GM18870 (cell line): ENCODE measurements around the gene NXPH4.
A peak's percentile ranks its signal among the peaks of the same experiment; 100 is the strongest.

Source experiments
- ATAC-seq: cut with Tn5 transposase; IDR thresholded peaks from one replicate; pipeline ENCODE4 v1.9.1; 2021; ENCODE audit warnings: moderate library complexity; ENCODE audit not compliant: unreplicated experiment

Gene NXPH4

GRCh38 chr12:57229634-57230380, 13.2 kb downstream of the NXPH4 start, which contains the start of gene SHMT2:
SHMT2 (plus strand) TSS chr12:57229711; CDS start chr12:57229779, 68 bp downstream.
- peak; percentile 75 for ATAC-seq

DNA sequence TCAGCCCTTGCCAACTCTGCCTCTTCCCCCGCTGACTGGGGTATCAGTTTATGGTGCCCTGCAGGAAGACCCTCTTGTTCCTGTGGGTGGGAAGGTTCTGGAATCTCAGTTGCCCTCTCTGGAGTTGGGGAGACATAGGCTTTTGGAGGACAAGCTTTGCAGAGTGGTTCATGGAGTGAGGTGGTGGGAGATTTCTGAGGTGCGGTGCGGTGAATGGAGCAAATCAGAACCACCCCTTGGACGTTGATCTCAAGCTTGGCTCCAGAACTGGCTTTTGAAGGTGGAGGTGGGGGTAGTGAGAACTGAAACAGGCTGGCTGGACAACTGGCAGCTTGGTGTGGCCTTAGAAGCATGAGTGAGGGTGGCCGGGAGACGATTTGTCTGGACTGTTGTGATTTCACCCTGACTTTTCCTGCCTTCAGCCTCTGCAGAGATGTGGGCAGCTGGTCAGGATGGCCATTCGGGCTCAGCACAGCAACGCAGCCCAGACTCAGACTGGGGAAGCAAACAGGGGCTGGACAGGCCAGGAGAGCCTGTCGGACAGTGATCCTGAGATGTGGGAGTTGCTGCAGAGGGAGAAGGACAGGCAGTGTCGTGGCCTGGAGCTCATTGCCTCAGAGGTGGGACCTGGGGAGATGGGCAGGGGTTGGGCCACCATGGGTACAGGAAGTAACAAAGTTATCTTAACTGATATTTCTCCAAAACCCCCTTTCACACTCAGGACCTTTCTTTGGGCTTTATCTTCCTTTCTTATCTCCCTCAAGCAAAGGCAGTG, 14.0 kb downstream of the NXPH4 start:
- ATAC-seq = no peak

- no peak for ATAC-seq
Measured at GRCh38 chr12:57231276-57232021, 14.9 kb downstream of the NXPH4 start.

DNA sequence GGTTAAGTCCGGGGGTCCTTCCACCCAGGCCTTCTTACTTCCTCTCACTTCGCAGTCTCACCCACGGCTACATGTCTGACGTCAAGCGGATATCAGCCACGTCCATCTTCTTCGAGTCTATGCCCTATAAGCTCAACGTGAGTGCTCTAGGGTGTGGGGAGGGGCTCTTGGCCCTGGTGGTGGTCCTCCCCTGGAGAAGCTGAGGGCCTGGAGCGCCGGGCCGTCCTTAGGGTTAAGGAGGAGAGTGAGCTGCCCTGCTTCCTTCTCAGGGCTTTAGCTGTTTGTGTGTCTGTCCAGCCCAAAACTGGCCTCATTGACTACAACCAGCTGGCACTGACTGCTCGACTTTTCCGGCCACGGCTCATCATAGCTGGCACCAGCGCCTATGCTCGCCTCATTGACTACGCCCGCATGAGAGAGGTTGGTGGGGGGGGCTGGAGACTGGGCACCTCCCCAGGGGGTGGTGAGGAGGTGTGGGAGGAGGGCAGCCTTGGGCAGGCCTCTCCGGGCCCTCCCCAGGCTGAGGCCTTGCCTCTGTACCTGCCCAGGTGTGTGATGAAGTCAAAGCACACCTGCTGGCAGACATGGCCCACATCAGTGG, 15.7 kb downstream of the NXPH4 start:
- no peak for ATAC-seq

DNA sequence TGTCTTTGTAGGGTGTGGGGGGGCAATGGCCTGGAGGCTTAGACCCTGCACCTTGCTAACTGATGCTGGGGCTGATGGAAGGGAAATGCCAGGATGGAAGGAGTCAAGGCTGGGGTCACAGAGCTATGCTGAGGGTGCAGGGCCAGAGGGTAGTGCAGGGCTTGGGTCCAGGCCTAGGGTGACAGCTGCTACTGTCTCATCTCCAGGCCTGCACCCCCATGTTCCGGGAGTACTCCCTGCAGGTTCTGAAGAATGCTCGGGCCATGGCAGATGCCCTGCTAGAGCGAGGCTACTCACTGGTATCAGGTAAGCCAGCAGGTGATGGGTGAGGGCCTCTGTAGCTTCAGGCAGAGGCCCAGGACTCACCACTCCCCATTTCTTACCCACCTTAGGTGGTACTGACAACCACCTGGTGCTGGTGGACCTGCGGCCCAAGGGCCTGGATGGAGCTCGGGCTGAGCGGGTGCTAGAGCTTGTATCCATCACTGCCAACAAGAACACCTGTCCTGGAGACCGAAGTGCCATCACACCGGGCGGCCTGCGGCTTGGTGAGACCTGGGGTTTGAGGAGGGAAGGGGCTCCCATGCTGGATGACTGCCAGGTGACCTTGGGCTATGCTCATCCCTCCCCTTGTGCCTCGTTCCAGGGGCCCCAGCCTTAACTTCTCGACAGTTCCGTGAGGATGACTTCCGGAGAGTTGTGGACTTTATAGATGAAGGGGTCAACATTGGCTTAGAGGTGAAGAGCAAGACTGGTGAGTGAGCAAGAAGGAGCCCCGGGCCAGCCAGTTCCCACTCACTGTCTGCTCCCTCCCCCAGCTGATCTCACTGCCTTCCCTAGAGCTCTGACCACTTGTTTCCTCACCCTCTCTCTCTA, 17.0 kb downstream of the NXPH4 start:
- no peak for ATAC-seq

DNA sequence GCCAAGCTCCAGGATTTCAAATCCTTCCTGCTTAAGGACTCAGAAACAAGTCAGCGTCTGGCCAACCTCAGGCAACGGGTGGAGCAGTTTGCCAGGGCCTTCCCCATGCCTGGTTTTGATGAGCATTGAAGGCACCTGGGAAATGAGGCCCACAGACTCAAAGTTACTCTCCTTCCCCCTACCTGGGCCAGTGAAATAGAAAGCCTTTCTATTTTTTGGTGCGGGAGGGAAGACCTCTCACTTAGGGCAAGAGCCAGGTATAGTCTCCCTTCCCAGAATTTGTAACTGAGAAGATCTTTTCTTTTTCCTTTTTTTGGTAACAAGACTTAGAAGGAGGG, 17.6 kb downstream of the NXPH4 start:
- no peak for ATAC-seq

DNA sequence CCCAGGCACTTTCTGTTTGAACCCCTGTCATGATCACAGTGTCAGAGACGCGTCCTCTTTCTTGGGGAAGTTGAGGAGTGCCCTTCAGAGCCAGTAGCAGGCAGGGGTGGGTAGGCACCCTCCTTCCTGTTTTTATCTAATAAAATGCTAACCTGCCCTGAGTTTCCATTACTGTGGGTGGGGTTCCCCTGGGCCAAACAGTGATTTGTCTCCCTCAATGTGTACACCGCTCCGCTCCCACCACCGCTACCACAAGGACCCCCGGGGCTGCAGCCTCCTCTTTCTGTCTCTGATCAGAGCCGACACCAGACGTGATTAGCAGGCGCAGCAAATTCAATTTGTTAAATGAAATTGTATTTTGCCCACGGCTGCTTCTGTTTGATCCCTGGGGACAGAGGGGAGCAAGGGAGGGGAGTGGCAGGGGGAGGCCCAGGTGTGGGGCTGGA, 18.0 kb downstream of the NXPH4 start:
- no peak for ATAC-seq

DNA sequence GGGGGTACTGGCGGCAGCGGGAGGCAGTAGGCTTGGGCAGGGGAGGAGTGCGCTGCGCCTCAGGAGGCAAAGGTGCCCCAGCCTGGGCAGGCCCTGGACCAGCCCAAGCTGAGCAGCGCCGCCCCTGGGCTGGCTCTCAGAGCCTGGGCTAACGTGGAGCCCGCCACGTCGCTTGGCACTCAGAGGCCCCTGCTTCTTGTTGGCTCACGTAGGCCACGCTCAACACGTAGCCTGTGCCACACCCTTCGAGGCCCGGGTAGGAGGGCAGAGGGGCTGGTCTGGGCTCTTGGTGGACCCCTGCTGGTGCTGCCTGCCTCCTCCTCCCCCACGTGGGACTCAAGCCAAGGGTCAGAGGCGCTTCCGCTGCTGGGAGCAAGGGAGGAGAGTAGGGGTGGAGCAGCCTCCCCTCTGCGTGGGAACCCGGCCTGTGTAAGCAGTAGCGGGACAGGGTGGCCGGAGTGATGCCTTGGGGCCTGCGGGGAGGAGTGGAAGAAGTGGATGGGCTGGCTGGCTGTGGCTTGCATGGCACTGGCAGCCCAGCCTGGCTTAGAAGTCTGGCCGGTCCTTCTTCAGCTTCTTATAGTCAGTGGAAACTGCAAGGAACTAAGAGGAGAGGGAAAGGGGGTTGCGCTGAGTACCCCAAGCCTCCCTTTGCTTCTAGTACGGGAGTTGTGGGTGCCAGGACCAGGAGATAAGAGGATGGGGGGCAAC, 18.6 kb downstream of the NXPH4 start:
- no peak for ATAC-seq

DNA sequence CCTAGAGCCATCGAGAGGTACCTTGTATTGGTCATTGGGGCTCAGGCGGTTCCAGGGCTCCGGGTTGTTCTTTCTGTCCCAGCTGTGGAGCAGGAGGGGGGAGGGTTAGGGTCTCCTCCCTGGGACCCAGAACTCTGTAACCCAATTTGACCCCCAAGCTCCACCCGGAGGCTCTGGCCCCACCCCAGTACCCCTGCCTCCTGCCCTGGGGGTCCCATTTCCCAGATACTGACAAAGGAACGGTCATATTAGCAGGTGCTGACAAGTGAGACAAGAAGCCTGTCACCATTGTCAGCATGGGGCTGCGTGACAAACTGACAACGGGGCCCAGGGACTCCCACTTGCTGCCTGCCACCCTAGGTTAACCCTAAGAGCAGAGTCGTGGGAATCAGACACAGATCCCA, 19.1 kb downstream of the NXPH4 start:
- ATAC-seq = no peak

GRCh38 chr12:57236201-57236924, 19.8 kb downstream of the NXPH4 start:
- ATAC-seq = no peak

DNA sequence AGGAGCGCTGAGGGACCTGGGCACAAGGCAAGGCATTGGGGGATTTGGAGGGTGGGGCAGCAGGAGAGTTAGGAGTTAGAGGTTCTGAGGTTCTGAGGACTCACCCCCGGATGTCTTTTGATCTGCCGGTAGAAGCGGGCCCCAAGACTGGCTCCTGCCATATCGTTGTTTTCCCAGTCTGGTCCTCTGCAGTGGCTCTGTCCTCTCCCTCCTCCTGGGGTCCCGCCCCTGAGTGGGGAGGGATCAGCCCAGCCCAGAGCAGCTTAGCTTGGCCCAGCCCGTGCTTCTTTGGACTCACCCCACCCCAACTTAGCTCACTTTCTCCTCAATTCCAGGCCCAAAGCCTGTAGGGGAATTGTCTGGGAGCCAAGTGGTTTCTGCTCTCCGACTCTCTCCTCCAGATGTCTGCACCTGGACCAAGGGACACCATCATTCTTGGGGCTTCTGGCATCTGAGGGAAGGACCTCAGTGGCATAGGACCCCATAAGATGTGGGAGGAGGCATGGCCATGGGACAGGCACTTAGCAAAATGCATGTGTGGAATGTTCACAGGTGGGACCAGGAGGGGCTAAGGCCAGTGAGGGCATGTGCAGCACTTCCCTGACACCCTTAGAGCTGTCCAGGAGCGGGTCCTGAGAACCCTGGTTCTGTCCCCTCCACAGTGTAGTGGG, 20.5 kb downstream of the NXPH4 start:
- ATAC-seq = no peak

DNA sequence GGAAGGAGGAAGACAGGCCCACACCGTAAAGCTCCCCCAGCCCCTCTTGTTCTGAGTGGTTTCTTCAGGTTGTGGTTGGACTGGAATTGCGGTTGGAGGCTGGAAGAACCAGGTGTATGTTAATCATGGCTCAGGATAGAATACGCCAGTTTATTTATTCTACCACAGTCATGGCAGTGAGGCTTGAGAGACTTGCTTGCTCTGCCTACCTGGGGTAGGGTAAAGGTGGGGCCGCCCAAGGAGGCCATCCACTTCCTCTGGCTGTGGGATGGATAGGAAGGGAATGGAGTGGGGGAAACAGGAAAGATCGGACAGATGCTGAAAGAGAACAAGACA, 21.0 kb downstream of the NXPH4 start:
- no peak for ATAC-seq

- no peak for ATAC-seq
Measured at GRCh38 chr12:57237932-57238853, 21.6 kb downstream of the NXPH4 start.

DNA sequence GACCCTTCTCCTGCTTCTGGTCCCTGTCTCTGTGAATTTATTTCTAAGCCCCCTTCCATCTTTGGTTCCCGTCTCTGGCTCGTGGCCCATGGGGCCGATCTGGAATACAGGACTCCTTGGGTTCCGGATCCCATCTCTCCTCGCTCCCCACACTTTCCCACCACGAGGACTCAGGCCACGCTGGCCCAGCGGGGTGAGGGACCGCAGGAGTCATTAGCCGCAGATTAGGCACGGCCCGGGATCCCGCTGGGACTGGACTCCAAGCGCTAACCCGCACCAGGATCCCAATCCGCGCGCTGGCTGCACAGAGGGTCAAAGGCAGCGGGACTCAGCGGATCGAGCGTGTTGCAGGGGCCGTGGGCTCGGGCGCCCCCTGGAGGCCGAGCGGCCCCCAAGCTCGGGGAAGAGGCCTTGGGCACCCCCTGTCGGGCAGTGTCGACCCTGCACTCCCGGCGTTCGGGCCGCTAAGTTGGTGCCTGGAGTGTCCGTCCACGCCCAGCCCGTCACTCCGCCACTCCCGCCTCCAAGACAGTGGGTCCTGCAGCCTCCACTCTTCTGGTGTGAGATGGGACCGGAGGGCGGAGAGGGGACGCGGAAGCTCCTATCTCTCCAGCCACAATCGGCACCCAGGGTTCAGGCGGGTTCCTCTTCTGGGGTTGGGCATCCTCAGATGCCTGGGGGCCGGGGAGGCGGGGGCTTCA, 22.4 kb downstream of the NXPH4 start:
- ATAC-seq = no peak

GRCh38 chr12:57239587-57240065, 23.0 kb downstream of the NXPH4 start:
- no peak for ATAC-seq

DNA sequence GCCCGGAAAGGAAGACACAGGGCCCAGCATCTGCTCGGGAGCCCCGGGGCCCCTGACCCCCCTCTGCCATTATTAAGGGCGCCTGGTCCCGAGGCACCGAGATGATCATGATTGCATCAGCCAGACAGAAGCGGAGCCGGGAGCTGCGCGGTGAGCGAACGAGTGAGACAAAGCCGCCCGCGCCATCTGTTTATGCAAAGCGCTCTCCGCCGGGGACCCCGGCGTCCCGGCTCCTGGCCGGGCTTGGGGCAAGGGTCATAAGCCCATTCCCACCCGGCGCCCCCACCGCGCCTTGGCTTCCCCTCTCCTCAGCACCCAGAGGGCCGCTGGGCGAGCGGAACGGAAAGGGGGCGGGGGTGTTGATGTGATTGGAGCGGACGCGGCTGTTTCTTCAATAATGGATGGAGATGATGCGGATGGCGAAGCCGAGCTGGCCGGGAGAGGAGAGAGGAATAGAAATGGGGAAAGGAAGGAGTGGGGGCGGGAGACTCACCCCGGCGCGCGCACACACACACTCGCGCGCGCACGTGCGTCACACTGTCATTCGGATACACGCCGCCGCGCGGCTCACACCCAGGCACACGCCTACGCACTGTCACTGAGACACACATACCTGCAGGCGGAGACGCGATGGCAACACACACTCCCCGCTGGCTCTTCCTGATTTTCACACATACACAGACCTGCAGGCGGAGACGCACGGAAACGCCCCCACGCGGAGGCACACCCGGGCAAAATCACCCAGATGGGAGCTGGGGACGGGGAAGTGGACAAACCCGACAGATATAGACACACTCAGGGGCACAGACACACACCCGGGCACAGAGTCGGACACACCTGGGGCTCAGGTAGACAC, 23.7 kb downstream of the NXPH4 start:
- no peak for ATAC-seq
